Islet of Langerhans (tissue), 1 donor: ENCODE measurements around the gene KRT86.
"Not testable (repeated sequence)": the region's sequence is repeated elsewhere in the genome, so short reads cannot be mapped to it uniquely, and the experiment has no call there.

Source experiments
- FAIRE-seq: peaks from one replicate; lab custom pipeline; 2011; peaks lifted over from hg19 to GRCh38; lab: Jason Lieb, UNC

The KRT86 gene

DNA sequence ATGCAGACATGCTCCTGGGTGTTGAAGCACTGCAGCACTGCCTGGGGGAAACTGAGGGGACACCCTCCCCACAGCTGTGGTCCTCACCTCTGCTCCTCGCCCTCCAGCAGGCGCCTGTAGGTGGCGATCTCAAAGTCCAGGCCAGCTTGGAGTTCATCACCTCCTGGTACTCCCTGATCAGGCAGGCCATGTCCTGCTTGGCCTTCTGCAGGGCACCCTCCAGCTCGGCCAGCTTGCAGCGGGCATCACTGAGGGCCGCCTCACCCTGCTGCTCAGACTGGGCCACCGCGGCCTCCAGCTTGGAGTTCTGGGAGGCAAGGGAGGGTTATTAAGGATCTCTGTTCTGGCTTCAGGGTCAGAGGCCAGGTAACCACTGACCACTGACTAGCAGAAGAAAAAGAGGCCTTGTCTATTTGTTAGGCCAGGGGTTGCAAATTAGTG is 22.2 kb upstream of the KRT86 start:
- not testable (repeated sequence) for FAIRE-seq

DNA sequence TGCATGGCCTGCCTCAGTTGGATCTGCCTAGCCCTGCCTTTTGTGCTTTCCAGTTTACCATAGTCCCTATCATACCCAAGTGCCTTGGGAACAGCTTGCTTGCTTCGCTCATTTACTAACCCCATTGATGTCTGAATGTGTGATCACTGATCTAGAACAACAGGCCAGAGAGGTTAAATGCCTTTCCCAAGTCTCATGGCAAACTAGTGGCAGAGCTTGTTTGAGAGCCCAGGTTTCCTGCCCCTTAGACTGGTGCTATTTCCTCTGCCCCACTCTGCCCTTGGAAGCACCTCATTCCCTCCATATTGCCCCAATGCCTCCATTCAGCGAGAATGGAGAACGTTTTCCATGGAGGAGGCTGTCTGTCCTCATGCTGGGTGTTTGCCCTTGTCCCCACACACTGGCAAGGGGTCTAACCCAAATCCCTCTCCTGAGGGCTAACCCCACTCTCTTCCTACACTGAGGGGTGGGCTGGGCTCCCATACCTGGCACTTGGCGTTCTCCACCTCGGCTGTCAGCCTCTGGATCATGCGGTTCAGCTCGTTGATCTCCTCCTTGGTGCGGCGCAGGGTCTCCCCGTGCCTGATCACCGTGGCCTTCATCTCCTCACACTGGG is 21.6 kb upstream of the KRT86 start:
- no peak for FAIRE-seq

DNA sequence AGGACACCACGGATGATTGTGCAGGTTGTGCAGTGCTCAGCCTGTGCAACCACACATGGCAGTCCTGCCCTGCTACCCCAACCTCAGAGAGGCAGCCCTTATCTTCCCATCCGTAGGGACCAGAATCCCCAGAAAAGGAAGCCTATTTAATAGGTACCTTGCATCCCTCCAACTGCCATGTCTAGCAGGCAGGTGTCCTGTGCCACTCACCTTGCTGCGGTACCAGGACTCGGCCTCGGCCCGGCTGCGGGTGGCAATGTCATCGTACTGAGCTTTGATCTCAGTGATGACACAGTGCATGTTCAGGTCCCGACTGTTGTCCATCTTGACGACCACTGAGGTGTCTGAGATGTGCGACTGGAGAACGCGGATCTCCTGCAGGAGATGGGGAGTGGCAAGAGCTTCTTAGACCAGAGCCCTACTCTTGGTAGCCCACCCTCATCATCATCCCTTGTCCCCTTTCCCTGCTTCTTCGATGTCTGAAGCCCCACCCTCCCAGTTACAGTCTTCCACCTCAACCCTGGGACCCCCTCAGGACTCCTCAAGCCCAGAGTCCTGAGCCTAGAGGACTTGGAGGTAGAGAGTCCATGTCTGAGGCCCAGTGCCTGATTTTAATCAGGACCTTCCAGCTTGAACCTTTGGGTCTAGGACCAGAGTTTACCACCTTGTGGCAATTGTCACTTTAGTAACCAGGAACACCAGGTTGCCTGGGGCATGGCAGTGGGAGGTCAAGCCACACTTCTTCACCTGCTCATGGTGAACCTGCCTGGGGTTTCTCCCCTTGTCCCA is 20.9 kb upstream of the KRT86 start:
- FAIRE-seq = no peak

- no peak for FAIRE-seq
Measured at GRCh38 chr12:52254180-52254964, 20.1 kb upstream of the KRT86 start.

- FAIRE-seq = no peak
Measured at GRCh38 chr12:52254965-52255751, 19.3 kb upstream of the KRT86 start.

DNA sequence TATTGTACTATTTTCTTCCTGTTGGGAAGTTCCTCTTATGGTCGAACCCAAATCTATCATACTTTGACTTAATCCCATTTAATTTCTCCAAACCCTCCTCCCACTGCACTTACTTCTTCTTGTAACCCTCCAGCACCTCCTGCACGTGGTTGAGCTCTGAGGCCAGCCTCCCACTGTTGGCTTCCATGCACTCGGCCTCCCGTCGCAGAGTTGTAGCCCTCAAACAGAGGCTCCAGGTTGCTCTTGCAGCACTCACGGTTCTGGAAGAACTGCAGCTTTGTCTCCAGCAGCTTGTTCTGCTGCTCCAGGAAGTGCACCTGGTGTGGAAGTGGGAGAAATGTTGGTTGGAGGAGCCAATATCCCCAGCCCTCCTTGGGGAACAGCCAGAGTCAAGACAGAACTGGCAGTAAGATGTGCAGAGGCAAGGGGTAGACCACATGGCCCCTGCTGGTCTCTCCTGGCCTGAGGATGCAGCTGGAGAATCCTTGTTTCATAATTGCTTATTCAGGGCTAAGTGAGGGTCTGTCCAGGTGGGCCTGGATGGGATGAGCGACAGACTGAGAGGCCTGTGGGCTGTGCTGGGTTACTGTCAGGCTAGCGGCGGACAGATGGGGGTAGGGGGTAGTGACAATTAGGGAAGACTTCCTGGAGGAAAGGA is 18.4 kb upstream of the KRT86 start:
- no peak for FAIRE-seq

DNA sequence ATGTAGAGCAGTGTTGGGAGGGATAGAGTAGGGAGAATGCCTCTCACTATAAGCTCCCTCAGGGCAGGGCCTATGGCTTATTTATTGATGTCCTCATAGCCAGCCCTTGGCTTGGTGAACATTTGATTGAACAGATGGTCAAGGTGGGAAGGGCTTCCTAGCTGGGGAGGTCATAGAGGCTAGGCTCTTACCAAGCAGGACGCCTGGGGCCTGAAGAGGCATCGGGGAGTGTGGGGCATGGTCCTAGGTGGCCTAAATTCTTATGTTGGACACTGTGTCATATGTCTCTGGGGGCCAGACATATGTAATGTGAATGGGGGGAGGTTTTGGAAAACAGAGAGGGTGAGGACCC is 17.9 kb upstream of the KRT86 start:
- FAIRE-seq = no peak

DNA sequence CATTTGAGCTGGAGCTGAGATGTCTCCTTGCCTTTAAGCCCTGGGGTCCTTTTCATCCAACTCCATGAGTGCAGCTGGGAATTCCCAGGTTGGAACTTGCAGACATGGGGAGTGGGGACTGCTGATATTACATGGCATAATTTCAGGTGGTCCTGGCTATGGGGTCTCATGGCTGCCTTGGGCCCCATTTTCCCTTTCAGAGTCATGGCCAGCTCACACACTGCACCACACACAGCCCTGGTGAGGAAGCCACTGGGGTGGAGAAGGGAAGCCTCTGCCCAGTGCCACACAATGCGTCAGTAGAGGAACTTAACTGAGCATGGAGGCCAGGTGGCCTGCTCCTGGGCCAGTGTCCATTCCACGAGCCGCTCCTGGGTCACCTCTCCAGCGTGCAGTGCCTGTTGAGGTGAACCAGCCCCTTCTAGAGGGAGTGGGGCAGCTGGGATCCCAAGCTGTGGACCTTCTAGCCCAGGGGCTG is 17.3 kb upstream of the KRT86 start:
- FAIRE-seq = no peak

DNA sequence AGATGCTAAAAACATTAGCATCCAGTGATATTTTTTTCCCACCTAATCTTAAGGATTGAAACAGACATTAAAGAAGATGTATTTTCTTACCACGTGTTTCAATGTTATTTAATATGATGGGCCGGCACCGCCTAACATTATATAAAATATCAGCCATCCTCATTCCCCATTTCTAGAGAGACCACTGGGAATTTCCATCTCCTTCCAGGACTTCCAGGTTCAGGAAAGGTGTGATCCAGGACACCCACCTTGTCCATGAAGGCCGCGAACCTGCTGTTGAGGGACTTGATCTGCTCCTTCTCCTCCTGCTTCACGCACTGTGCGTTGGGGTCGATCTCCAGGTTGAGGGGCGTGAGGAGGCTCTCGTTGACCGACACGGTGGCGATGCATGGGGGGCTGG is 16.5 kb upstream of the KRT86 start:
- FAIRE-seq = not testable (repeated sequence)

GRCh38 chr12:52258335-52258901 is 16.0 kb upstream of the KRT86 start:
- no peak for FAIRE-seq

DNA sequence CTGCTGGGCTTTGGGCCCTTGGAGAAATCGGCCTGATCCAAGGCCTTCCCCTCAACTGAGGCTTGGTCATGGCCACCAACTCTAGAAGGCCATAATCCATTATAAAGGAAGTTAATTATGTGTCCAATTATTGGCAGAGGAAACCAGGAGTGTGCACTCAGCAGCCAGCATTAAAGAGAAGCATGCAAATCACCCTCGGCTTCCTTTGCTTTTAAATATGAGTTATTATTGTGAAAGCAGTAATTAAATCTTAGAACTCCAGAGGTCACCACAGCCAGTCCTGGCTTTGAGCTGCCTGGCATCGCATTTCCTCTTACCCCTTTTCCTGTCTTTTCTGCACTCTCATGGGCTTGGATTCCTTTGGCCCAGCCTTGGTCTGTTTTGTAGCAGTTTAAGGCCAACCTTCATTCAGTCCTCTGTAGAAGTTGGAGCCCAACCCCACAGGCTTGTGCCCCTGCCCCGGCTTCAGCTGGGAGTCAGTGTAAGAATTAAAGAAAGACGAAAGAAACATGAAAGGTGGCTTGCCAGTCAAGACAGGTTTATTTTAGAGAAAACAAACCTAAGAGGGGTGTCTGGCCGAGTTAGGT is 14.7 kb upstream of the KRT86 start:
- no peak for FAIRE-seq

GRCh38 chr12:52260361-52261207 is 13.9 kb upstream of the KRT86 start:
- FAIRE-seq = no peak

- FAIRE-seq = no peak
Measured at GRCh38 chr12:52261208-52261484, 13.3 kb upstream of the KRT86 start.

DNA sequence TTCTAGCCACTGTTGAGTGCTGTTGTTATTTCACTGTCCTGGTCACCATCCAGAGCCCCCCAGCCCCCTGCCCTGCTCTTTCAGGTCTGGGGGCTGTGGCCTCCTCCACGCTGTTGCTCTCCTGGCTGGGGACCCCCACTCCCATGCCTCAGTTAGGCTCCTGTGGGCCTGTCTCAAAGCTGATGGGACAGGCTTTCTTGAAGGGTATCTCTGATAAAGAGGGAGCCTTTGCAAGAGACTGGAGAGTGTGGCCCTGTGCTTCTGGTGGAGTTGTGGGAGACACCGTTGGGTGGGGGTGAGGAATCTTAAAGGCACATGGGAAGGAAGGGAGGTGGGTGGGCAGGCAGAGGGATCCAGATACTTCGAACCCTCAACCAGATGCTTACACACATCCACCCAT is 12.2 kb upstream of the KRT86 start:
- no peak for FAIRE-seq

GRCh38 chr12:52263761-52264434 is 10.5 kb upstream of the KRT86 start:
- no peak for FAIRE-seq

- no peak for FAIRE-seq
Measured at GRCh38 chr12:52264435-52264825, 10.0 kb upstream of the KRT86 start.

DNA sequence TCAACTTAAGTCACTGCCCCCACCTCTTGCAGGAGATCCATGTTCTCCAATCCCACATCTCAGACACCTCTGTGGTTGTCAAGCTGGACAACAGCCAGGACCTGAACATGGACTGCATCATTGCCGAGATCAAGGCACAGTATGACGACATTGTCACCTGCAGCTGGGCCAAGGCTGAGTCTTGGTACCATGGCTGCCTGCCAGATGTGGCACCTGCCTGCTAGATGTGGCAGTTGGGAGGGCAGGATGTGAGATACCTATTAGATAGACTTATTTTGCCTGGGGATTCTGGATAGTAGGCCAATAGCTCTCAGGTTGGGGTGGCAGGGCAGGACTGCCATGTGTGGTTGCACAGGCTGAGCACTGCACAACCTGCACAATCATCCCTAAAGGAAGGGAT is 7.9 kb upstream of the KRT86 start:
- no peak for FAIRE-seq

DNA sequence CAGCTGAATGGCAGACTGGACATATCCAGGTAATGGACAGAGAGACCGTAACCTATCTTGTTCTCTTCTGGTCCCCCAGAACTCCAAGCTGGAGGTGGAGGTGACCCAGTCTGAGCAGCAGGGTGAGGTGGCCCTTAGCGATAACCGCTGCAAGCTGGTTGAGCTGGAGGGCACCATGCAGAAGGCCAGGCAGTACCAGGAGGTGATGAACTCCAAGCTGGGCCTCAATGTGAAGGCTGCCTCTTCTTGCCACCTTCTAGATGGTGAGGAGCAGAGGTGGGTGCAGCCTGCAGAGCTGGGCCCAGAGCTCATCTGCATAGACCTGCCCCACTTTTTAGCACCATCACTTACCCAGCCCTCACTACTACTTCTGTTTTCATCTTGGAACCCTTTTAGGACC is 7.2 kb upstream of the KRT86 start:
- FAIRE-seq = no peak

DNA sequence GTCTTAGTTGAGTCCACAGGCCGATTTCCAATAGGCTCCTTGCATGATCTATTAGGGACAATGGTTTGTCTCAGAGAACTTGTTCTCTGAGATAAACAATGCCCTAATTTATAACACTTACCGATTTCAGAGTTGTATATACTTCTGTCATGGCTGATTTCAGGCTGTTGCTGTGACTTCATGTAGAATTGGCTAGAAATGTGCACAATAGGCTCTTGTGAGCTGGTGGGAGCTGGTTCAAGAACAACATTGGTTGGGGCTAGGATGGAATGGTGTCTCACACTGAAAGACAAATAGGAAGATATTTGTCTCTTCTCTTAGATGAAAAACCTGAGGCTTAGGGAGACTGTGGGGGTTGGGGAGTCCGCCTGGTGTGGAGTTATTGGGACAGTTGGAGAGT is 6.7 kb upstream of the KRT86 start:
- no peak for FAIRE-seq

DNA sequence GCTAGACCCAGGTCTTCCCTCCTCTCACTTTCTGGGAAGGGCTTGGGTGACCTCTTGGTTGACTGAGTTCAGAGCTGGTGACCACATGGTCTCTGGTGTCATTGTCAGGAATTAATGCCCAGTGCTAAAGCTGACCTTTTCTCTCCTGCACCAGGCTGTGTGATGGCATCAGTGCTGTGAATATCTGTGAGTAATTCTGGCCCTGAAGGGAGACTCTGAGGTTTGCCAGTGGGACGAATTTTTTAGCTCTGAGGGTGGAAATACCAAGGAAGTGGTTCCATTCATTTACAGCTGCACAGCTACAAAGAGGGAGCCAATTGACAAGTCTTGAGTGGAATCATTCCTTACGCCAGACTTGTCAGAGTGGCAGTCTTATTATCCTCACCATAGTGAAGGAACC is 6.2 kb upstream of the KRT86 start:
- no peak for FAIRE-seq
